H1 (cell line): Measurements from ENCODE around the gene PIP5K1C.

ENCODE experiments used
- CHD2 ChIP-seq: IDR thresholded peaks from 2 replicates; pipeline ENCODE4 v1.6.1; 2012; ENCODE audit warnings: low read length, improper control_type of control experiment
- CTCF ChIP-seq, 3 experiments: IDR thresholded peaks; 1 replicate in 2 of 3; 2 replicates in 1 of 3; pipeline versions ENCODE4 v1.5.1 to v1.6.1; 2011; ENCODE audit warnings: low read length in 3 of 3, mild to moderate bottlenecking in 3 of 3, inconsistent platforms in 2 of 3, low read depth in 1 of 3, moderate library complexity in 1 of 3; ENCODE audit not compliant: insufficient read depth in 1 of 3; ENCODE audit errors: control extremely low read depth in 1 of 3
- POLR2AphosphoS5 ChIP-seq: IDR thresholded peaks from 2 replicates; pipeline ENCODE4 v1.6.1; 2011; ENCODE audit warnings: low read depth, low read length
- SP1 ChIP-seq: IDR thresholded peaks from 2 replicates; pipeline ENCODE4 v1.6.1; 2011; ENCODE audit warnings: low read depth, low read length

GRCh38 chr19:3748965-3749364 lies 48.7 kb upstream of the PIP5K1C start:
- TF ChIP-seq CTCF (IDR thresholded peaks at IDR 0.05; ENCODE audit: control extremely low read depth in 1 of 3, insufficient read depth in 1 of 3, low read depth in 1 of 3, low read length in 3 of 3) (no peak), POLR2AphosphoS5 (no peak), SP1 (no peak), CHD2 (no peak)
